Neuronal stem cell (in vitro differentiated cells): ENCODE results near the gene MRRF.
"Not testable (repeated sequence)": the region's sequence is repeated elsewhere in the genome, so short reads cannot be mapped to it uniquely, and the experiment has no call there.

Source experiments
- DNase-seq: peaks from one replicate; pipeline ENCODE4 v3.0.0-alpha.2; 2013; ENCODE audit warnings: low spot score
- H2AFZ ChIP-seq: one replicate; pipeline ENCODE4 v1.6.1; 2013; ENCODE audit warnings: mild to moderate bottlenecking, low read length, inconsistent platforms
- H2AK5ac ChIP-seq: 2 replicates; pipeline ENCODE4 v1.6.1; 2013; ENCODE audit warnings: low read depth, mild to moderate bottlenecking, inconsistent platforms, low read length, moderate library complexity, mixed read lengths
- H2BK120ac ChIP-seq: 2 replicates; pipeline ENCODE4 v1.6.1; 2013; ENCODE audit warnings: low read depth, mild to moderate bottlenecking, inconsistent platforms, low read length, moderate library complexity, mixed read lengths
- H2BK12ac ChIP-seq: one replicate; pipeline ENCODE4 v1.6.1; 2013; ENCODE audit warnings: low read length, inconsistent platforms
- H2BK15ac ChIP-seq: 2 replicates; pipeline ENCODE4 v1.6.1; 2013; ENCODE audit warnings: mild to moderate bottlenecking, low read length, inconsistent platforms, mixed read lengths
- H2BK5ac ChIP-seq: one replicate; pipeline ENCODE4 v1.6.1; 2013; ENCODE audit warnings: inconsistent platforms, mild to moderate bottlenecking, low read length, moderate library complexity
- H3K14ac ChIP-seq: one replicate; pipeline ENCODE4 v1.6.1; 2013; ENCODE audit warnings: low read length, inconsistent platforms
- H3K18ac ChIP-seq: 2 replicates; pipeline ENCODE4 v1.6.1; 2013; ENCODE audit warnings: low read length, inconsistent platforms
- H3K23ac ChIP-seq: 2 replicates; pipeline ENCODE4 v1.6.1; 2013; ENCODE audit warnings: low read depth, mild to moderate bottlenecking, mixed read lengths, low read length, inconsistent platforms; ENCODE audit not compliant: poor library complexity
- H3K27ac ChIP-seq: replicated peaks from 3 replicates; pipeline ENCODE4 v1.5.1; 2013; ENCODE audit warnings: low read length, inconsistent platforms
- H3K27me3 ChIP-seq, 3 experiments: 2 replicates each; pipeline ENCODE4 v1.6.1; 2013; ENCODE audit warnings: low read length in 3 of 3, mild to moderate bottlenecking in 2 of 3, inconsistent platforms in 1 of 3, low read depth in 1 of 3, mixed read lengths in 1 of 3, moderate library complexity in 1 of 3; ENCODE audit not compliant: control insufficient read depth in 3 of 3, insufficient read depth in 3 of 3
- H3K36me3 ChIP-seq, 2 donors: replicated peaks in 1 of 2; 2 replicates each; pipeline ENCODE4 v1.6.1; 2013; ENCODE audit warnings: low read length in 2 of 2; ENCODE audit not compliant: control insufficient read depth in 2 of 2, insufficient read depth in 2 of 2
- H3K4ac ChIP-seq: 2 replicates; pipeline ENCODE4 v1.6.1; 2013; ENCODE audit warnings: inconsistent platforms, mild to moderate bottlenecking, low read length, moderate library complexity
- H3K4me1 ChIP-seq, 2 donors: 1 replicate in 1 of 2; 2 replicates in 1 of 2; pipeline ENCODE4 v1.6.1; 2013; ENCODE audit warnings: low read length in 2 of 2, low read depth in 1 of 2; ENCODE audit not compliant: control insufficient read depth in 2 of 2, insufficient read depth in 1 of 2
- H3K4me2 ChIP-seq: one replicate; pipeline ENCODE4 v1.6.1; 2013; ENCODE audit warnings: mild to moderate bottlenecking, low read length, inconsistent platforms; ENCODE audit not compliant: insufficient read depth, poor library complexity, severe bottlenecking
- H3K4me3 ChIP-seq, 2 donors: 2 replicates each; pipeline ENCODE4 v1.5.1; 2013; ENCODE audit warnings: low read length in 2 of 2, mild to moderate bottlenecking in 2 of 2, inconsistent platforms in 1 of 2, moderate library complexity in 1 of 2
- H3K79me1 ChIP-seq: one replicate; pipeline ENCODE4 v1.6.1; 2013; ENCODE audit warnings: low read depth, mild to moderate bottlenecking, inconsistent platforms, low read length, moderate library complexity
- H3K9ac ChIP-seq: one replicate; pipeline ENCODE4 v1.6.1; 2013; ENCODE audit warnings: mild to moderate bottlenecking, low read depth, low read length, inconsistent platforms; ENCODE audit not compliant: poor library complexity
- H3K9me3 ChIP-seq, 2 donors: replicated peaks in 1 of 2; 2 replicates each; pipeline versions ENCODE3 to v1.6.1; 2013; ENCODE audit warnings: low read length in 2 of 2, mild to moderate bottlenecking in 2 of 2, inconsistent platforms in 1 of 2, low read depth in 1 of 2, mixed read lengths in 1 of 2, moderate library complexity in 1 of 2; ENCODE audit not compliant: control insufficient read depth in 2 of 2, insufficient read depth in 1 of 2
- H4K8ac ChIP-seq: one replicate; pipeline ENCODE4 v1.6.1; 2013; ENCODE audit warnings: low read depth, mild to moderate bottlenecking, inconsistent platforms, low read length, moderate library complexity
- H4K91ac ChIP-seq: one replicate; pipeline ENCODE4 v1.6.1; 2013; ENCODE audit warnings: low read length, low read depth, mild to moderate bottlenecking, inconsistent platforms; ENCODE audit not compliant: poor library complexity
- WGBS, 2 donors: extraction: QIAGEN DNeasy Blood & Tissue Kit; methylation state at CpG; one replicate each; pipeline ENCODE4 v1.1.7; 2013; ENCODE audit warnings: missing lambda C conversion rate in 2 of 2, mixed read lengths in 1 of 2; ENCODE audit not compliant: insufficient read length in 2 of 2, insufficient replicate concordance in 1 of 2; ENCODE audit errors: extremely low coverage in 2 of 2; 5-methylcytosine and 5-hydroxymethylcytosine counted together

MRRF gene

GRCh38 chr9:122329597-122329996 is 64.9 kb downstream of the MRRF start:
- no peak overlapping the region for H2BK15ac ChIP-seq
- no peak overlapping the region for H4K91ac ChIP-seq
- H3K4me3 ChIP-seq = no peak overlapping the region
- no peak overlapping the region for H2BK12ac ChIP-seq
- H3K18ac ChIP-seq = no peak overlapping the region
- H3K27me3 ChIP-seq = no peaks in the 10 kb centered on the region
- WGBS, 2 donors = no CpG with 5 or more reads among the region's 3 CpGs
- H3K14ac ChIP-seq = no peak overlapping the region
- H3K4me2 ChIP-seq = no peak overlapping the region
- H3K4me1 ChIP-seq = peaks cover 7 to 22% of the 10 kb centered on the region in 2 donors
- no peak overlapping the region for H3K27ac ChIP-seq
- H2BK120ac ChIP-seq = no peak overlapping the region
- H4K8ac ChIP-seq = no peak overlapping the region
- H2BK5ac ChIP-seq = no peak overlapping the region
- H2AFZ ChIP-seq = no peak overlapping the region
- no peaks in the 10 kb centered on the region for H3K9me3 ChIP-seq
- H3K9ac ChIP-seq = no peak overlapping the region
- no peaks in the 10 kb centered on the region for H3K79me1 ChIP-seq
- H3K36me3 ChIP-seq = peaks cover 0 to 6% of the 10 kb centered on the region in 2 donors
- H2AK5ac ChIP-seq = no peak overlapping the region
- H3K23ac ChIP-seq = no peak overlapping the region
- DNase-seq = no peak
- no peak overlapping the region for H3K4ac ChIP-seq

GRCh38 chr9:122330466-122330865 is 65.8 kb downstream of the MRRF start:
- H3K27ac ChIP-seq = not testable (repeated sequence)
- no CpG with 5 or more reads among the region's 6 CpGs for WGBS, 2 donors

GRCh38 chr9:122331523-122331927 is 66.8 kb downstream of the MRRF start:
- Histone ChIP-seq H3K4me3 (no peak overlapping the region), H3K4ac (no peak overlapping the region), H2BK12ac (no peak overlapping the region), H3K9ac (no peak overlapping the region), H4K8ac (no peak overlapping the region), H3K23ac (no peak overlapping the region), H3K4me2 (no peak overlapping the region), H2AK5ac (no peak overlapping the region), H3K27ac (no peak overlapping the region), H2BK120ac (no peak overlapping the region), H4K91ac (no peak overlapping the region), H2BK5ac (no peak overlapping the region), H3K79me1 (no peaks in the 10 kb centered on the region), H3K14ac (peak overlapping the region; percentile 14), H3K27me3 (no peaks in the 10 kb centered on the region), H2AFZ (no peak overlapping the region), H3K18ac (no peak overlapping the region), H3K4me1 (peaks cover 7 to 22% of the 10 kb centered on the region in 2 donors), H2BK15ac (no peak overlapping the region), H3K36me3 (no peaks in the 10 kb centered on the region), H3K9me3 (no peaks in the 10 kb centered on the region)
- no peak for DNase-seq
- no CpG with 5 or more reads among the region's 3 CpGs for WGBS, 2 donors

More at GRCh38 chr9:122330466-122330865, 65.8 kb downstream of the MRRF start:
- H2AK5ac ChIP-seq, H3K4me2 ChIP-seq, H4K91ac ChIP-seq, H2BK5ac ChIP-seq, H3K27me3 ChIP-seq, H3K14ac ChIP-seq, H3K9ac ChIP-seq, H2AFZ ChIP-seq, DNase-seq, H3K9me3 ChIP-seq, H3K23ac ChIP-seq, H2BK120ac ChIP-seq, H3K79me1 ChIP-seq, H4K8ac ChIP-seq, H3K18ac ChIP-seq, H2BK15ac ChIP-seq, H3K36me3 ChIP-seq, H3K4me3 ChIP-seq, H3K4ac ChIP-seq, H2BK12ac ChIP-seq: not testable (repeated sequence)
- peaks cover 7 to 22% of the 10 kb centered on the region in 2 donors for H3K4me1 ChIP-seq

- peaks cover 7 to 22% of the 10 kb centered on the region in 2 donors for H3K4me1 ChIP-seq
- H2BK120ac ChIP-seq = no peak overlapping the region
- DNase-seq = no peak
- no peak overlapping the region for H3K27ac ChIP-seq
- H2BK5ac ChIP-seq = no peak overlapping the region
- no peak overlapping the region for H3K23ac ChIP-seq
- peaks cover 0 to under 1% (median 0%) of the 10 kb centered on the region in 3 experiments for H3K27me3 ChIP-seq
- no peak overlapping the region for H2BK12ac ChIP-seq
- H3K4ac ChIP-seq = no peak overlapping the region
- H2AFZ ChIP-seq = no peak overlapping the region
- no peaks in the 10 kb centered on the region for H3K79me1 ChIP-seq
- WGBS, 2 donors = no CpG with 5 or more reads among the region's 6 CpGs
- H3K14ac ChIP-seq = no peak overlapping the region
- no peak overlapping the region for H3K4me2 ChIP-seq
- H2AK5ac ChIP-seq = no peak overlapping the region
- H3K9ac ChIP-seq = no peak overlapping the region
- H2BK15ac ChIP-seq = no peak overlapping the region
- H3K36me3 ChIP-seq = no peaks in the 10 kb centered on the region
- no peak overlapping the region for H4K8ac ChIP-seq
- H3K18ac ChIP-seq = no peak overlapping the region
- H3K4me3 ChIP-seq = no peak overlapping the region
- no peak overlapping the region for H4K91ac ChIP-seq
- no peaks in the 10 kb centered on the region for H3K9me3 ChIP-seq
Observed at GRCh38 chr9:122332083-122332482, 67.4 kb downstream of the MRRF start.
